ENCODE data around the gene CCSER1.
"Not testable (repeated sequence)": the region's sequence is repeated elsewhere in the genome, so short reads cannot be mapped to it uniquely, and the experiment has no call there.

The CCSER1 gene

GRCh38 chr4:91304292-91304691 lies 1177.1 kb downstream of the CCSER1 start:
- in situ Hi-C loops (cut with HindIII; ENCODE audit: low sequenced_read_pairs): no loop called here
- H3K4me3 ChIP-seq (ENCODE audit: low read depth, low read length): no peak overlapping the region
- DNase-seq (ENCODE audit: low read depth): no peak
- TF ChIP-seq CTCF (IDR thresholded peaks at IDR 0.05; ENCODE audit: low read depth, low read length, missing control alignments): no peak

GRCh38 chr4:91317434-91317833 lies 1190.2 kb downstream of the CCSER1 start:
- no peak for TF ChIP-seq CTCF (IDR thresholded peaks at IDR 0.05; ENCODE audit: low read depth, low read length, missing control alignments)
- no peak overlapping the region for H3K4me3 ChIP-seq (ENCODE audit: low read depth, low read length)
- DNase-seq (ENCODE audit: low read depth): no peak
- in situ Hi-C loops (cut with HindIII; ENCODE audit: low sequenced_read_pairs): no loop called here

GRCh38 chr4:91319556-91320268 lies 1192.5 kb downstream of the CCSER1 start:
- no peak for DNase-seq (ENCODE audit: low read depth)
- TF ChIP-seq CTCF (IDR thresholded peaks at IDR 0.05; ENCODE audit: low read depth, low read length, missing control alignments): no peak
- in situ Hi-C loops (cut with HindIII; ENCODE audit: low sequenced_read_pairs): no loop called here
- no peak overlapping the region for H3K4me3 ChIP-seq (ENCODE audit: low read depth, low read length)

GRCh38 chr4:91322961-91323360 lies 1195.8 kb downstream of the CCSER1 start:
- in situ Hi-C loops (cut with HindIII; ENCODE audit: low sequenced_read_pairs): no loop called here
- DNase-seq (ENCODE audit: low read depth): no peak
- H3K4me3 ChIP-seq (ENCODE audit: low read depth, low read length): no peak overlapping the region
- no peak for TF ChIP-seq CTCF (IDR thresholded peaks at IDR 0.05; ENCODE audit: low read depth, low read length, missing control alignments)

- in situ Hi-C loops (cut with HindIII; ENCODE audit: low sequenced_read_pairs): no loop called here
- peak; percentile 81 for DNase-seq (ENCODE audit: low read depth)
- TF ChIP-seq CTCF (IDR thresholded peaks at IDR 0.05; ENCODE audit: low read depth, low read length, missing control alignments): no peak
Measured at GRCh38 chr4:91325495-91325894, 1198.3 kb downstream of the CCSER1 start.

GRCh38 chr4:91326167-91326566 lies 1199.0 kb downstream of the CCSER1 start:
- DNase-seq (ENCODE audit: low read depth); H3K4me3 ChIP-seq (ENCODE audit: low read depth, low read length); in situ Hi-C loops (cut with HindIII; ENCODE audit: low sequenced_read_pairs): not testable (repeated sequence)

More at GRCh38 chr4:91325495-91325894, 1198.3 kb downstream of the CCSER1 start:
- H3K4me3 ChIP-seq (ENCODE audit: low read depth, low read length): no peak overlapping the region

GRCh38 chr4:91330555-91331137 lies 1203.5 kb downstream of the CCSER1 start:
- TF ChIP-seq CTCF (IDR thresholded peaks at IDR 0.05; ENCODE audit: low read depth, low read length, missing control alignments): no peak
- peak; percentile 8 for DNase-seq (ENCODE audit: low read depth)
- in situ Hi-C loops (cut with HindIII; ENCODE audit: low sequenced_read_pairs): no loop called here
- H3K4me3 ChIP-seq (ENCODE audit: low read depth, low read length): no peak overlapping the region
